Hematopoietic multipotent progenitor cell (in vitro differentiated cells): ENCODE data around the gene RHOBTB1. TPM values are rescaled to one million over a fixed set of nuclear protein-coding genes. Genes with fewer than 3 reads are reported as not detected.

Source experiments
- DNase-seq, 3 donors: peaks; one replicate each; pipeline ENCODE4 v3.0.0-alpha.2; 2011 to 2015; ENCODE audit warnings: low read depth in 2 of 3, low spot score in 2 of 3
- small RNA-seq: library from RNA; depleted of rRNA; stranded (forward); fragments of <200 nt; gene quantifications from one replicate; pipeline ENCODE3, GENCODE V24; 2012
- total RNA-seq: library from RNA; depleted of rRNA; stranded (reverse); fragments of >200 nt; gene quantifications from one replicate; pipeline ENCODE4 v1.2.3, GENCODE V29; 2012

RHOBTB1 gene
- total RNA-seq, 1 donor, result 11.6 TPM

DNA sequence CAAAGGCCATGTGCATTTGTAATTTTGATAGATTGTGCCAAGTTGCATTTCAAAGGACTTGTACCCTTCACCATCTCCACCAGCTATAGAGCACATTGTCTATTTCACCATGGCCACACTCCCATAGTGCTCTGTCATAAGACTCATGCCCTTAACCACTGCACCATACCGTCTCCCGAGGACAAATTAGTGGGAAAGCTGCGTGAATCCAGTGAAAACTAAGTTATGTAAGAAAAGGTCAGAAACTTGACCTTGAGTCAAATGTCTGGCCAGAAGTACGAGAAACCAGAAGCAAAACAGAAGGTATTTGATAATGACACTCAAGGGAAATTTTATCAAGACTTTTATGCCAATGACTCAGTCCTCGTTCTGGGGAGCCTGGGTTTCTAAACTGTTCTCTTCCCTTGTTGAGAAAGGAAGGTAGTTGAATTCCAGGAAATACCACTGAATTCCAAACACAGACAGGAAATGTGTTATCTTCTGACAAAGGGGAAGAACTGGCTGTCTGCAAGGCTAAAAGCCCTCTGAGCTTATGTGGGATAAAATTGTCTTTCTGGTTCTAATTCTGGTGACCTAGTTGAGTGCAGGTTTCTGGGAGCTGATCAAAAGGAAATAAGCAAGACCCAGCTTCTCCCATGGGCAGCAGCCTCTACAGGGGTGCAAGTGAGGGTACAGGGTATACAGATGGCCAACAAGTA lies 116.0 kb downstream of the RHOBTB1 start:
- DNase-seq, result no peak

GRCh38 chr10:60825520-60825919 lies 118.5 kb downstream of the RHOBTB1 start:
- no peak for DNase-seq

GRCh38 chr10:60823324-60823723 lies 120.7 kb downstream of the RHOBTB1 start:
- DNase-seq, result no peak

DNA sequence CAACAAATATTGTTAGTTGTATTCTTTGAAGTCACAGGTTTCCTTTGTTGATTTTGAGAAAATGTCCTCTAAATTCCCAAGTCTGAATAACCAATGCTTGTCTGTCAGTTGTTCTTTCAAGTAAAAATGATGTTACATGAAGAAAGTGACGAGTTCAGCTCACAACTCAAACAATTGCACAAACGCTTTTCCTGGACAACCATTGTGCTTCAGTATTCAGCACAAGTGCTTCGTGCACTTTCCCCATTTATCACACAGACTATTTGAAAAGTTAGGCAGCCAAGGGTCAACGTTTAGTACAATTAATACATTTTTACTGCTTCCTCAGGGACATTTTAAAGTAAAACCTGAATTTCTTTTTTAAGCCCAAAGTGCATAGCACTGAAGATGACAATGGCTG lies 121.2 kb downstream of the RHOBTB1 start:
- no peak for DNase-seq

DNA sequence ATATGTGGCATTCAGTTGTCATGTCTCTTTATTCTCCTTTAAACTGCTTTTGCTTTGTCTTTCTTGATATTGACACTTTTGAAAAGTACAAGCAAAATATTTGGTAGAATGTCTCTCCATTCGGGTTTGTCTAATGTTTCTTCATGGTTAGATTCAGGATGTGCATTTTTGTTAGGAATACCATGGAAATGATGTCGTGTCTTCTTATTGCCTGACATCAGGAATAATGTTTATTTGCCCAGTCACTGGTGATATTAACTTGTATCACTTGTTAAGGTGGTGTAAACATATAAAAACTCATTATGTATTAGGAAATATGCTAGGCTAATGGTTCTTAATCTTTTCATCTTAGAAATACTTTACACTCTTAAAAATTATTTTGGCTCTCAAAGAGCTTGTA lies 122.3 kb downstream of the RHOBTB1 start:
- DNase-seq, result no peak

- DNase-seq, result peak in 2 of 3 donors; percentile 21 to 39
Observed at GRCh38 chr10:60820093-60820754, 123.8 kb downstream of the RHOBTB1 start.

Small RNA genes lying within 50 kb of the gene (small RNA-seq; reads per million reads assigned to genes)
- gene RNU2-72P, result 19.8 reads per million, percentile 94 among the genes with 10 or more reads in this experiment

Other genes starting within 250 kb of the RHOBTB1 start
- 1.6 TPM for gene CDK1, start 165.7 kb downstream of the RHOBTB1 start, total RNA-seq